GM12864 (cell line): ENCODE data around the gene TMEM220.

Experiments used
- DNase-seq: peaks from one replicate; pipeline ENCODE4 v3.0.0-alpha.2; 2011; ENCODE audit warnings: low read depth
- H3K4me3 ChIP-seq: 2 replicates; pipeline ENCODE4 v1.5.1; 2011; ENCODE audit warnings: mild to moderate bottlenecking, low read depth, low read length, control low read depth
- TF ChIP-seq, protein P1 (sequence below): IDR thresholded peaks from 2 replicates; pipeline ENCODE4 v1.5.1; 2011; ENCODE audit warnings: low read depth, mild to moderate bottlenecking, moderate library complexity, low read length, control low read depth, inconsistent platforms; ENCODE audit errors: missing control alignments

TMEM220 gene

DNA sequence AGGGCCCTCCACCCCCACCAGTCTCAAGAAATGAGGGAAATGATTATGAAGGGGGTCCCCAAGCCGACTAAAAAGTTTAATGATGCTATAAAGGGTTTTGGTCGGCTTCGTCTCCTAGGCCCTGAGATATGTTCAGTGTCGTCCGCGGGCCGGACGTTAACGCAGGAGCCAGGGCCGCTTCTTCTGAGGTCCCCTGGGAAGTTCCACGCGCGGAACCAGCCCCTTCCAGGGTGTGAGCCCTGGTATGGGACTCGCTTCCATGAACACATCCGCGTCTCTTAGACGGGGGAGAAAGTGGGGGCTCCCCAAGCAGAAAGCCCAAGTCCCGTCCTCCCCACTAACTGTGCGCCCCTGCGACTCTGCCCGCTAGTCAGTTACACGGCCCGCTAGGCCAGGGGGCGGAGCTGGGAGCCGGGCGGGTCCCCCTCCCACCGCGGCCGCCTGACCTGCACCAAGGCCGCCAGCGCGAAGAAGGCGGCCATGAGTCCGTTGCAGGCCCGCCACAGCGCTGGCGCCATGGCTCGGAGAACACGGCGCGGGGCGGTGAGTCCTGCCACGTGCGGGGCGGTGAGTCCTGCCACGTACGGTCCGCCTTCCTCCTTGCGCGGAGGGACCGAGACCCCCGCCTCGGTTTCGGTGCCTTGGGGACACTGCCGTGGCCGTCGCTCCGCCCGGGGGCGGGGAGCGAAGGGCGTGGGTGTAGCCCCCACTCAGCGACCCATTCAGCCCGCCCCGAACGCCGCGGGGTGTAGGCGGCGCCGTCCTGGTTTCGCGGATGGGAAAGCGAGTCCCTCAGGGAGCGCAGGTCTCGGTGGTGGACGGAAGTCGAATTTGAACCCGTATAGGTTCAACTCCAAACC lies at the start of gene TMEM220:
Gene TMEM220 (minus strand): TSS at position 690 of the 860 bp plus-strand sequence. CDS start 172 bp downstream, at position 518.
- no peak for DNase-seq
- TF ChIP-seq, protein P1, sequence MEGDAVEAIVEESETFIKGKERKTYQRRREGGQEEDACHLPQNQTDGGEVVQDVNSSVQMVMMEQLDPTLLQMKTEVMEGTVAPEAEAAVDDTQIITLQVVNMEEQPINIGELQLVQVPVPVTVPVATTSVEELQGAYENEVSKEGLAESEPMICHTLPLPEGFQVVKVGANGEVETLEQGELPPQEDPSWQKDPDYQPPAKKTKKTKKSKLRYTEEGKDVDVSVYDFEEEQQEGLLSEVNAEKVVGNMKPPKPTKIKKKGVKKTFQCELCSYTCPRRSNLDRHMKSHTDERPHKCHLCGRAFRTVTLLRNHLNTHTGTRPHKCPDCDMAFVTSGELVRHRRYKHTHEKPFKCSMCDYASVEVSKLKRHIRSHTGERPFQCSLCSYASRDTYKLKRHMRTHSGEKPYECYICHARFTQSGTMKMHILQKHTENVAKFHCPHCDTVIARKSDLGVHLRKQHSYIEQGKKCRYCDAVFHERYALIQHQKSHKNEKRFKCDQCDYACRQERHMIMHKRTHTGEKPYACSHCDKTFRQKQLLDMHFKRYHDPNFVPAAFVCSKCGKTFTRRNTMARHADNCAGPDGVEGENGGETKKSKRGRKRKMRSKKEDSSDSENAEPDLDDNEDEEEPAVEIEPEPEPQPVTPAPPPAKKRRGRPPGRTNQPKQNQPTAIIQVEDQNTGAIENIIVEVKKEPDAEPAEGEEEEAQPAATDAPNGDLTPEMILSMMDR, result no peak
- peak within 1 kb of the TSS; percentile 55 for H3K4me3 ChIP-seq

DNA sequence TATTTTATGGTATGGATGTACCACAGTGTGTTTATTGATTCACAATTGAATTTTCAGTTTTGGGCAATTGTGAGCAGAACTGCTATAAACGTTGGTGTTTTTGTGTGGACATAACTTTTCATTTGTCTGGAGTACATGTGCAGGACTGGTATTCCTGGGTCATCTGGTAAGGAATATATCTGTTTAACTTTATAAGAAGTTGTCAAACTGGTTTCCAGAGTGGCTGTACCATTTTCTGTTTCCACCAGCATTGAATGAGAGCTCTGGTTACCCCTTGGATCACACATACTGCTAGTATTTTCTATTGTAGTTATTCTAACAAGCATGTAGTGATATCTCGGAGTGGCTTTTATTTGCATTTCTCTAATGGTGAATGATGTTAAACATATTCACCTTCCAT lies 49.8 kb upstream of the TMEM220 start:
- TF ChIP-seq, protein P1, result no peak
- no peak for DNase-seq
- H3K4me3 ChIP-seq, result no peak overlapping the region

- H3K4me3 ChIP-seq, result no peak overlapping the region
- TF ChIP-seq, protein P1, result no peak
- no peak for DNase-seq
Measured at GRCh38 chr17:10777890-10778289, 48.1 kb upstream of the TMEM220 start.

GRCh38 chr17:10777131-10777807 lies 47.4 kb upstream of the TMEM220 start:
- TF ChIP-seq, protein P1, result no peak
- DNase-seq, result no peak
- H3K4me3 ChIP-seq, result no peak overlapping the region

- no peak for DNase-seq
- TF ChIP-seq, protein P1, result no peak
- H3K4me3 ChIP-seq, result no peak overlapping the region
Measured at GRCh38 chr17:10776381-10776780, 46.6 kb upstream of the TMEM220 start.

DNA sequence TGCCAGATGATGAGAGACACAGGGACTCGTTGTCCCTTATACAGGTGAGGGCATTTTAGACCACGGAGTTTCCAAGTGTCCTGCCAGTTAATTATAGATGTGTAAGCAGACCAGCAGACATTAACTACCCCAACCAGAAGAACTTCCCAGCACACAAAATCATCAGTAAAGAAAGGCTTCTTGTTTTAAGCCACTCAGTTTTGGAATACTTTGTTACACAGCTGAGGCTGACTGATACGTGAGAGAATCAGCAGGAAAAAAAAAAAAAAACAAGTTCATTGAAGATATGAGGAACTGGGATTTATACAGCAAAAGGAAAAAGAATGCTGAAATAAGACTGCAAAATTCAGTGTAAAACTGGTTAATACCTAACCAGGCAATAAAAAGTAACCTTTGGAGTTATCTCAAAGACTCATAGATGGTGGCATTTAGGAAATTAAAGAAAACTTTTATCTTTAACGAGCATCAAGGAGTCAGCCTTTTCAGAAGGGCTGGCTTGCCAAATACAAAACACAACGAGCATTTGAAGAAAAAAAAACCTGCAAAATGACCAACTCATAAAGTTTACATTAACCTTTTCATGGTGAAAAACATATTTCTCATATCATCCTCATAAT lies 46.0 kb upstream of the TMEM220 start:
- no peak for DNase-seq
- TF ChIP-seq, protein P1, result no peak
- H3K4me3 ChIP-seq, result no peak overlapping the region
